GM13976 (cell line): ENCODE data around the gene MICALL2.

Experiments
- DNase-seq: peaks from one replicate; pipeline ENCODE4 v3.0.0; 2012; ENCODE audit warnings: low spot score
- in situ Hi-C: fragments of 300-500 bp; cut with MboI; formaldehyde crosslinking; loops from one replicate; pipeline ENCODE4 v1.12.0; 2022; ENCODE audit warnings: low sequenced_read_pairs, mixed read lengths, inconsistent platforms; ENCODE audit not compliant: unreplicated experiment
- TF ChIP-seq, protein P1 (sequence below): IDR thresholded peaks from 2 replicates; pipeline ENCODE4 v1.5.1; 2012; ENCODE audit warnings: borderline replicate concordance, mild to moderate bottlenecking; ENCODE audit not compliant: insufficient read depth; ENCODE audit errors: extremely low read depth, missing control alignments, control extremely low read depth

The MICALL2 gene

DNA sequence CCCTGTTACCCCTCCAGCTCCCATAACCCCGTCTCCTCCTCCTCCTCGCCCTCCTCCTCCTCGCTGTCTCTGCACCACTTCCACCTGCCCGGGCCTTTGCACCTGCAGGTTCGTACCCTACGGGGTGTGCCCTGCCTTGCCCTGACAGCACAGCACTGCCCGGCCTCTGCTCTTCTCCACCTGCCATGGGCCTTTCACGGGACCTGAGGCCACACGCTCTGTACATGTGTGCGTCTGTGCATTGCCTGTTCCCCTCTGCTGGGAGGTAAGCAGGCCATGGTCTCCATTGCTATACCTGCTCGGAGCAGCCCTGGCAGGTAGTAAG, 40.0 kb downstream of the MICALL2 start:
- TF ChIP-seq, protein P1, sequence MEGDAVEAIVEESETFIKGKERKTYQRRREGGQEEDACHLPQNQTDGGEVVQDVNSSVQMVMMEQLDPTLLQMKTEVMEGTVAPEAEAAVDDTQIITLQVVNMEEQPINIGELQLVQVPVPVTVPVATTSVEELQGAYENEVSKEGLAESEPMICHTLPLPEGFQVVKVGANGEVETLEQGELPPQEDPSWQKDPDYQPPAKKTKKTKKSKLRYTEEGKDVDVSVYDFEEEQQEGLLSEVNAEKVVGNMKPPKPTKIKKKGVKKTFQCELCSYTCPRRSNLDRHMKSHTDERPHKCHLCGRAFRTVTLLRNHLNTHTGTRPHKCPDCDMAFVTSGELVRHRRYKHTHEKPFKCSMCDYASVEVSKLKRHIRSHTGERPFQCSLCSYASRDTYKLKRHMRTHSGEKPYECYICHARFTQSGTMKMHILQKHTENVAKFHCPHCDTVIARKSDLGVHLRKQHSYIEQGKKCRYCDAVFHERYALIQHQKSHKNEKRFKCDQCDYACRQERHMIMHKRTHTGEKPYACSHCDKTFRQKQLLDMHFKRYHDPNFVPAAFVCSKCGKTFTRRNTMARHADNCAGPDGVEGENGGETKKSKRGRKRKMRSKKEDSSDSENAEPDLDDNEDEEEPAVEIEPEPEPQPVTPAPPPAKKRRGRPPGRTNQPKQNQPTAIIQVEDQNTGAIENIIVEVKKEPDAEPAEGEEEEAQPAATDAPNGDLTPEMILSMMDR = no peak
- DNase-seq = no peak
- in situ Hi-C loops = no loop called here

DNA sequence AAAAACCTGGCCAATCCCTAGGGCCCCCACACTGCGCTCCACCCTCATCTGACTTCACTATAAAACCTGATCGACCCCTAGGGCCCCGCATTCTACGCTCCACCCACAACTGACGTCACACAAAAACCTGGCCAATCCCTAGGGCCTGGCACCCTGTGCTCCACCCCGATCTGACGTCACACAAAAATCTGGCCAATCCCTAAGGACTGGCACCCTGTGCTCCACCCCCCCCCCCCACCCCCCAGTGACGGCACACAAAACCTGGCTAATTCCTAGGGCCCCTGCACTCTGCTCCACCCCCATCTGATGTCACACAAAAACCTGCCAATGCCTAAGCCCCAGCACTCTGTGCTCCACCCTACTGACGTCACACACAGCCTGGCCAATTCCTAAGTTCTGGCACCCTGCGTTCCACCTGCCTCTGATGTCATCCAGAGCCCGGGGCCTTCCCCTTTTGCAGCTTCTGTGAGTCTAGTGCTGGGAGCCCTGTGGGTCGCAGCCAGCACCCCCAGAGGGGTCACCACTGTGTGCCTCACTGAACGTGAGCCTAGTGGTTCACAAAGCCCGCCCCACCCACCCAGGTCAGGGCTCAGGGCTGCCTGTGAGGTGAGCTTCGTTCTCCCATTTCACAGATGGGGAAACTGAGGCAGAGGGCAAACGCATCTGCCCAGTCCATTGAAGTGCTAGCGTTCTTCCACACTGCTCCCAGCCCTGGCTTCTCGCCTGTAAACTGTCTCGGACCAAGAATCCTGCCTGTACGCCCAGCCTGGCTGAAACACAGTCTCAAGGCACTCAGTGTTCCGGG, 40.6 kb downstream of the MICALL2 start:
- in situ Hi-C loops = no loop called here
- no peak for DNase-seq
- TF ChIP-seq, protein P1 = no peak

DNA sequence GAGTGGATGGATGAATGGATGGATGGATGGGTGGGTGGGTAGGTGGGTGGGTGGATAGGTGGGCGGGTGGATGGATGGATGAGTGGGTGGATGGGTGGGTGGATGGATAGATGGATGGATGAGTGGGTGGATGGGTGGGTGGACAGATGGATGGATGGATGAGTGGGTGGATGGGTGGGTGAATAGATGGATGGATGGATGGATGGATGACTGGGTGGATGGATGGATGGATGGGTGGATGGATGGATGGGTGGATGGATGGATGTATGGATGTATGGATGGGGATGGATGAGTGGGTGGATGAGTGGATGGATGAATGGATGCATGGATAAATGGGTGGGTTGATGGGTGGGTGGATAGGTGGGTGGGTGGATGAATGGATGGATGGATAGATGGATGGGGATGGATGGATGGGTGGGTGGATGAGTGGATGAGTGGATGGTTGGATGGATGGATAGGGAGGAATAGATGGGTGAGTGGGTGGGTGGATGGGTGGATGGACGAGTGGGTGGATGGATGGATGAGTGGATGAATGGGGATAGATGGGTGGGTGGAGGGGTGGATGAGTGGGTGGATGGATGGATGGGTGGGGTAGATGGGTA, 43.8 kb downstream of the MICALL2 start:
- TF ChIP-seq, protein P1 = no peak
- in situ Hi-C loops = no loop called here

DNA sequence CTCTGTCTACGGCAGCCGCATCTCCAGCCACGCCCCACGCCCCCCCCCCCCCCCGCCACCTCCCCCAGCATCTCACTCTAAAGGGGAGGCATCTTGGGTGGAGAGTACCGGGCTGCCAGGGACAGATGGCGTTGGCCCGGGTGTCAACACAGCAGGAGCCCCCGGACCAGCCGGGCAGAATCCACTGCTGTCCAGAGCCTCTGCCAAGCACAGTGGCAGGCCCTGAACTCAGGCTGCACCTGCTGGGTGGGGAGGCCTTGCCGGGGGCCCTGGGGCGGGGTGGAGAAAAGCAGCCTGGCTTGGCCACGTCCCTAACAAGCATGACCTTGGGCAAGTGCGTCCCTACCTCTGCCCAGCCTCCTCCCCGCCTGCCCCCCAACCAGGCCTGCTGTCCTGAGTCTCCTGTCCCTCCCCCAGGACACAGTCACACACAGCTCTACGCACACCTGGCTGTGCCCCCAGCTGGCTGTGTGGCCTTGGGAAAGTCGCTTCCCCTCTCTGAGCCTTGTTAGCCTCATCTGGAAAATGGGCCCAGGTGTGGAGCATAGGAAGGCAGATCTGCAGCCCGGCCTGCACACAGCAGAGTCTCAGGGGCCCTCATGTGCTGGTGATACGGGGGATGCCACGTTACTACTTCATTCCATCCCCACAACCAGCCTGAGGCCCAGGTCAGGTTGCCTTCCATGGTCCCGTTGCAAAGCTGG, 45.2 kb downstream of the MICALL2 start:
- DNase-seq = no peak
- in situ Hi-C loops = no loop called here
- TF ChIP-seq, protein P1 = no peak

More for the DNA sequence above, 43.8 kb downstream of the MICALL2 start:
- DNase-seq = no peak

DNA sequence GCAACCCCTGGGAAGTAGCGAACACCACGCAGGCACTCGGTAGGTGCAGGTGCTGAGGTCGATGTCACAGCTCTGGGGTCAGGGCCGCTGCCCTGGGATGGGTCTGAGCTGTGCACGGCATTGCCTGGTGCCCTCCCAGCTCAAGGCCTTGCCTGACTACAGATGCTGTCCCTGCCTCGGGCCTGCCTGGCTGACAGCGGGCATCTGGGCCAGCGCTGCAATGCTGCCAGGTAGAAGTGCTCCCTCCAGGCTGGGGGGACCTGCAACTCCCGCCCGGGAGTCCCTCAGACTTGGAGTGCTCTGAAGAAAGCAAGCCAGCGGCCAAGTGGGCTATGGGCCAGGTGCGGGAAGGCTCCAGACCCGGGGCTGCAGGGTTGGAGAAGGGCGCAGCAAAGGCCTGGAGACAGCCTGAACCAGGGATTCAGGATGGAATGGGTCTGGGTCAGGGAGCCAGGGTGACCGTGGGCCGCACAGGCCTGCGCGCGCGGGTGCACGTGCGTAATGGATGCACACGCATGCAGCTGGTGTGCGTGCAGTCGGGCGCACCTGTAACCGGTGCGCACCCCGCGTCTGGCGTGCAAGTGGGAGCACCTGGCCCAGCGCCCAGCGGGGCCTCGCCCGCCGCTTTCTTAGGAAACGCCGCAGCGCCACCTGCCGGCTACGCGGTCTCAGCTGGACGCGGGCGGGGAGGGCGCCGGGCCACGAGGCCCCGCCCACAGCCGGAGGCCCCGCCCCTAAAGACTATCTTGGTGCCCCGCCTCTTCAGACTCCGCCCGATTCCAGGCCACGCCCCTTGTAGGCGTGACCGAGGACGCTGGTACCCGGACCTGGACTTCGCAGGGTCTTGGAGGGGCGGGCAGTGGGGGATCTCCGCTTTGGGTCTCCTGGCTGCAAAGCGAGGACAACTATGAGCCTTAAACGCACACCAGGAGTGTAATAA, 46.7 kb downstream of the MICALL2 start:
- TF ChIP-seq, protein P1 = peak; percentile 88
- DNase-seq = peak; percentile 100
- in situ Hi-C loops = no loop called here

DNA sequence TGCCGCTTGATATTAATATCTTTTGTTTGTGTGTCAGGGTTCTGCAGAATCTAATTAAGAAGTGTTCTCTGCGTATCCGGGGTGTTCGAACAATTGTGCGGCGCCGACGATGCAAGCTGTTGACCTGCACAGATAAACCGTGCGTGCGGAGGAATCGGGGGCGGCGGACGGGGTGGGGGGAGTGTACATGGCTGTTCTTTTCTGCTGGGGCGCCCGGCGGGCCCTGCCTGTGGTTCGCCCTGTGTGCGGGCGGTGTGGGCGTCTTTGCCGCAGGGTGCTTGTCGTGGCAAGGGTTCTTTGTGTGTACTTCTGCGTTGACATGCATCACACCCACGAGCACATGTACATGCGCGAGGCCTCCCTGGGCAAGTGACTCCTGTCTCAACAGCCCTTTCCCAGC, 47.9 kb downstream of the MICALL2 start:
- in situ Hi-C loops = no loop called here
- no peak for DNase-seq
- TF ChIP-seq, protein P1 = no peak
